ENCODE measurements around the gene APBA2.

GRCh38 chr15:29116970-29117700 is 231.4 kb downstream of the APBA2 start:
- TF ChIP-seq POLR2A (IDR thresholded peaks at IDR 0.05): no peak
- no peak for TF ChIP-seq CTCF (IDR thresholded peaks at IDR 0.05)

Data from heart left ventricle (tissue), 13 donors.